T47D (cell line): ENCODE results near the gene VCAN.
A peak's percentile ranks its signal among the peaks of the same experiment; 100 is the strongest.

Experiments
- DNase-seq, 2 experiments: peaks; one replicate each; pipeline versions ENCODE4 v3.0.0 to v3.0.0-alpha.2; 2011 to 2012; ENCODE audit warnings: low read depth in 1 of 2, low spot score in 1 of 2
- JUND ChIP-seq: IDR thresholded peaks from 2 replicates; pipeline ENCODE4 v1.6.1; 2012; ENCODE audit warnings: low read depth
- in situ Hi-C: cut with HindIII; loops from 2 replicates; pipeline ENCODE4 v1.10.0; 2016; ENCODE audit warnings: low sequenced_read_pairs, low pct_unique_long_range_greater_than_20kb

VCAN gene

GRCh38 chr5:83490203-83490602 lies 18.7 kb downstream of the VCAN start:
- no peak for DNase-seq
- no peak for TF ChIP-seq JUND
- in situ Hi-C loops, result no loop called here

DNA sequence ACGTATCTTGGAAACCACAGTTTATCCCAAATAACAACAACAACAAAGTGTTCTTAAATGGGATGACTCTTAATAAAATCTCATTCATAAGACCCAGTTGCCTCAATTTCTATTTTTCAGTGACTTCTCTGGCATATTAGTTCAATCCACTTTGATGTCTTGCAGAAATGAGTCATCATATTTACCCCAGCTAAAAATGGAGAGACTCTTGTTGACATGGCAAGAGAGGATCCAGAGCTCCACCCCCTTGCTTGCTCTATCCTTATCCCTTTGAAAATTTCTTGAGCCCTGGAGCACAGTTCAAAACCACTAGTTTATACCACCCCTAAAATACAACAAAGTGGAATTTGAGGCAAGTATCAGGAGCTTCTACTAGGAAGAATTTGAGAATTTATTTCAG lies 20.8 kb downstream of the VCAN start:
- in situ Hi-C loops, result no loop called here
- TF ChIP-seq JUND, result no peak
- peak in 1 of 2 experiments; percentile 37 for DNase-seq

- in situ Hi-C loops, result no loop called here
- TF ChIP-seq JUND, result no peak
- DNase-seq, result no peak
These were observed 22.1 kb downstream of the VCAN start for GRCh38 chr5:83493644-83494043.

DNA sequence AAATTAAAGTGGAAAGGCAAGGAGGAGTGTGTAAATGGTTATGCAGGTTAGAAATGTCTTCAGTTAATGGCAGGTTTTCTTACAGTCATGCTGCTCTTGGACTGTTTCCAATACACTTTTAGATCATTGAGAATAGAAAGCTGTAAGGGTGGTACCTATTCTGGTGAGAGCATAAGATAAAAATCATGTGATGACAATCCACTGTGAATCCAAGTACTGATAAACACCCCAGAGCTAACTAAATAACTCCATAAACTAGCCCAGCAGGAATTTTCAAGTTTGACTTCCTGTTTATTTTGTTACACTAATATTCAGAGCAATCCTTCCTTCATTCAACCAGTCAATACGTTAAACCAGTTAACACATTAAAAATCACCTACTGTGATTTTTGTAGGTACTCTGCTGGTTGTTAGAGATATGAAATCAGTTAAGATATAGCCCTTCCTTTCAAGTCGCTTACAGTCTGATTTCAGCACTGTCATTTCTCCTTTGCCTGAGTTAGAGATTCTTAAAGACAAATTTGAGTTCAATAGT lies 22.6 kb downstream of the VCAN start:
- TF ChIP-seq JUND, result 0 out of 2 replicates have a peak, but pooled peaks have one; percentile 54
- peak in 1 of 2 experiments; percentile 58 for DNase-seq
- in situ Hi-C loops, result no loop called here

DNA sequence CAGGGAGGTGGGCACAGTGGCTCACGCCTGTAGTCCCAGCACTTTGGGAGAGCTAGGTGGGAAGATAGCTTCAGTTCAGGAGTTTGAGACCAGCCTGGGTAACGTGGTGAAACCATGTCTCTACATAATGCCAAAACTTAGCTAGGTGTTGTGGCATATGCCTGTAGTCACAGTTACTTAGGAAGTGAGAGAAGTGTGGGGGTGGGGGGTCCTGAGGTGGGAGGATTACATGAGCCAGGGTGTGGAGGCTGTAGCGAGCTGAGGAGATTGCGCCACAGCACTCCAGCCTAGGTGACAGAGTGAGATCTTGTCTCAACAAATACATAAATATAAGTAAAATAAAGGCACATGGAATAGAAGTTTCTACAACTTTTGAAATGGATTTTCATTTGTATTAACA lies 23.1 kb downstream of the VCAN start:
- peak in 1 of 2 experiments; percentile 10 for DNase-seq
- TF ChIP-seq JUND, result no peak
- in situ Hi-C loops, result no loop called here

GRCh38 chr5:83496626-83497025 lies 25.1 kb downstream of the VCAN start:
- DNase-seq, result no peak
- no peak for TF ChIP-seq JUND
- in situ Hi-C loops, result no loop called here

- no peak for DNase-seq
- TF ChIP-seq JUND, result no peak
- in situ Hi-C loops, result no loop called here
These were observed 27.0 kb downstream of the VCAN start for GRCh38 chr5:83498585-83498984.

DNA sequence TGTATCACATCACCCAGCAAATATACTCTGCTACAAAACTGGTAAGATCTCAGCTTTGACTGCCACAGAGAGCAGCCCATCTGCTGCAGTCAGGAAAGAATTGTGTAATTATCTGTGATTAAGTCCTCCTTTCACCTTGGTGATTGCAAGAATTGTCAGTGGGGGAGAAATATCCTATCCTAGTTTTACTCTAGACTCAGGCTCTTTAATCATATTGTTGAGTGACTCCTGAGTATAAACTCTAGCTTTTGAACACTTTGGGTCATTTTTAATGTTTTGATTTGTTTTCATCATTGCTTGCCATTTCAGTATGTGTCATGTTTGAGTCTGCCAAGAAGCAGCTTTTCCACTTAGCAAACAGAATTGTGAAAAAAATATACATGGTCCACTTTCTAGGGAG lies 32.1 kb downstream of the VCAN start:
- in situ Hi-C loops, result no loop called here
- no peak for TF ChIP-seq JUND
- no peak for DNase-seq

DNA sequence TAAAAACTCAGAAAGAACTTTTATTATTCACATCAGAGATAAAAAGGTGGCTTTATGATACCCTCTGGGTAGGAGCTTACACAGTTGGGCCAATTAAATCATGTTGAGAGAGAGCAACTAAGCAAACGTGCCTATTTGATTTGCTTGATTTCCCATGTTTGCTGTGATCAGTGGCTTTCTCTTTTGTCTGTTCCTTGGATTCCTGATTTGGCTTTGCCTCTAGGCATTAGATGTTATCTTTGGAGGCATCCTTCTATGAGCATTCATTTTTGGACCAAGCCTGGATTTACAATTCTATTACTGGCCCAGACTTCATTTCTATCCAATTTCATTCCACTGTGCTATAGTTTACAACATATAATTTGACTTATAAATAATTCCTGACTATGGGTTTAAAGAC lies 35.9 kb downstream of the VCAN start:
- DNase-seq, result peak in 1 of 2 experiments; percentile 16
- in situ Hi-C loops, result no loop called here
- no peak for TF ChIP-seq JUND

GRCh38 chr5:83509540-83509939 lies 38.0 kb downstream of the VCAN start:
- in situ Hi-C loops, result no loop called here
- peak; percentile 35 to 72 for DNase-seq
- no peak for TF ChIP-seq JUND

DNA sequence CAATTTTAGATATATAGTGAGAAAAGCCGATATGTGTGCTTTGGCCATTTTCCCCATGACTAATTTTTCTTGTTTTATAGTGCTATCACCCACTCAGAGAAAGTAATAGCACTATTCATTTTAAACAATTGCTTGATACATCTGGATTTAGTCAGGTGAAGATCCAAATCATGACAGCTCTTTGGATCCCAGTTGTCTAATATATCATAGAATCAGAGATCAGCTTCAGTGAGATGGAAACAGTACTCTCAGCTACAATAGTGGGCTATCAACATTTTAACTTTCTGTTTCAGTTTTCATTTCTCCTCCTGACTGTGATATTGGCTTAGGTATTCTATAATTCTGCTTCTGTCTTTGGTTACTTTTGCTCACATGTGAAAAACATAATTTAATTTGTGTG lies 38.7 kb downstream of the VCAN start:
- TF ChIP-seq JUND, result no peak
- in situ Hi-C loops, result no loop called here
- DNase-seq, result no peak

DNA sequence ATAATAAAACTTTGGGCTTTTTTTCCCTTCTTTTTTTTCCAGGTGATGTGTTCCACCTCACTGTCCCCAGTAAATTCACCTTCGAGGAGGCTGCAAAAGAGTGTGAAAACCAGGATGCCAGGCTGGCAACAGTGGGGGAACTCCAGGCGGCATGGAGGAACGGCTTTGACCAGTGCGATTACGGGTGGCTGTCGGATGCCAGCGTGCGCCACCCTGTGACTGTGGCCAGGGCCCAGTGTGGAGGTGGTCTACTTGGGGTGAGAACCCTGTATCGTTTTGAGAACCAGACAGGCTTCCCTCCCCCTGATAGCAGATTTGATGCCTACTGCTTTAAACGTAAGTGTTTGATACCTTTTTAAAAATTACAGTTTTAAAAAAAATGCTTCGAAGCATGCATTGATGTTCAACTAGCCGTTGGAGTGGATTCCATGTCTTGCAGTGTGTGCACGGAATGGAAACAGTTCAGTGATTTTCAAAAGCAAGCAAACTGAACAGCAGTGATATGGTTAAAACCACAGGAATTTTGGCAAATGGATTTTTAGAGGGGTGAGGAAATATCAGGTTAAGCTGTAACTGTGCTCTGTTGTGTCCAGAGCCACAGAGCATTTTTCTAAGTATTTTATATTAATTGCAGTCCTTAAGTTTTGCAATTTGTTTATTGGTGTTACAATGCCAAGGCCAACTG lies 40.7 kb downstream of the VCAN start:
- in situ Hi-C loops, result no loop called here
- no peak for DNase-seq
- no peak for TF ChIP-seq JUND

GRCh38 chr5:83513081-83513480 lies 41.5 kb downstream of the VCAN start:
- no peak for DNase-seq
- TF ChIP-seq JUND, result no peak
- in situ Hi-C loops, result no loop called here

- in situ Hi-C loops, result no loop called here
- no peak for DNase-seq
- no peak for TF ChIP-seq JUND
These were observed 41.9 kb downstream of the VCAN start for GRCh38 chr5:83513491-83513890.
